Hindlimb muscle (tissue), 1 donor: ENCODE measurements around the gene TUBA8. TPM values are rescaled to one million over a fixed set of nuclear protein-coding genes. Genes with fewer than 3 reads are reported as not detected.
"Not testable (repeated sequence)": the region's sequence is repeated elsewhere in the genome, so short reads cannot be mapped to it uniquely, and the experiment has no call there.

ENCODE experiments used
- DNase-seq: peaks from one replicate; pipeline ENCODE4 v3.0.0-alpha.2; 2013
- polyA plus RNA-seq: library from polyadenylated mRNA; unstranded; fragments of 120-200 nt; gene quantifications from one replicate; pipeline ENCODE4 v1.2.1, GENCODE V29; 2013; ENCODE audit not compliant: insufficient read length

The TUBA8 gene
- polyA plus RNA-seq = 21.0 TPM

- DNase-seq = peak; percentile 33
Observed at GRCh38 chr22:18110194-18110953, at the start of gene TUBA8. Gene TUBA8 (plus strand): TSS chr22:18110809. CDS start chr22:18110866, 57 bp downstream.

DNA sequence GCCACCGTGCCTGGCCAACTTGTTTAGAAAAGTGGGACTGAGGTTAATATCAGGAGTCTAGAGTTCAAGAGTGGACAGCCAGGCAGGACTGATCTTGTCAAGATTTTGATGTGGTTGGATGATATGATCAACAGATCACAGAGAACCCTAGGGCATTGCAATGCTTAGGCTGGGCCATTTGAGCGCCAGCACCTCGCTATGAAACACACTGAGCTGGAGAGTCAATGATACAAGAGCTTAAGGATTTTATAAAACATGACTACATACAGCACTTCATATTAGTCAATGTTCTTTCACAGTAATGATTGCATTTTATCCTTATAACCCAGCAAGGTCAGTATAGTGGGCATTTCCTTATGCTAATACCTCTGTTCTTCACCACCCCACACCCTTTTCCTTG, 48.2 kb upstream of the TUBA8 start:
- no peak for DNase-seq

- no peak for DNase-seq
Observed at GRCh38 chr22:18063306-18063705, 47.3 kb upstream of the TUBA8 start.

GRCh38 chr22:18063715-18064114, 46.9 kb upstream of the TUBA8 start:
- peak; percentile 26 for DNase-seq

GRCh38 chr22:18064636-18065035, 46.0 kb upstream of the TUBA8 start:
- DNase-seq = no peak

DNA sequence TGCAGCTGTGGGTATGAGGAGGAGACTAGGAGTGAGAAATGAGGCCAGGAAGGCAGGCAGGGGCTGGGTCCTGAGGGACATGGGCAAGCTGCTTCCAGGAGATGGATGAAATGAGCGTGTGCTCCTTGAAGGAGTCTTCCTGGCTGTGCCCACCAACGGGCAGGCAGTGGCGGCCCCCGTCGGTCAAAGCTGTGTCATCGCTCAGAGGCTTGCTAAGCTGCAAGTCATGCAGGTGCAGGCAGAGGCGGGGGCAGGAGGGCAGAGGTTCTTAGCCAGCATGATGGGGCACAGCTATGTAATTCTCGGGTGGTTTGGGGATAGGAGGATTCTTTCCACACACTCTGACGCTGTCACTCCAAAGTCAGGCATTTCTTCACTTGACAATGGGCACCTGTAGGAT, 45.4 kb upstream of the TUBA8 start:
- DNase-seq = no peak

DNA sequence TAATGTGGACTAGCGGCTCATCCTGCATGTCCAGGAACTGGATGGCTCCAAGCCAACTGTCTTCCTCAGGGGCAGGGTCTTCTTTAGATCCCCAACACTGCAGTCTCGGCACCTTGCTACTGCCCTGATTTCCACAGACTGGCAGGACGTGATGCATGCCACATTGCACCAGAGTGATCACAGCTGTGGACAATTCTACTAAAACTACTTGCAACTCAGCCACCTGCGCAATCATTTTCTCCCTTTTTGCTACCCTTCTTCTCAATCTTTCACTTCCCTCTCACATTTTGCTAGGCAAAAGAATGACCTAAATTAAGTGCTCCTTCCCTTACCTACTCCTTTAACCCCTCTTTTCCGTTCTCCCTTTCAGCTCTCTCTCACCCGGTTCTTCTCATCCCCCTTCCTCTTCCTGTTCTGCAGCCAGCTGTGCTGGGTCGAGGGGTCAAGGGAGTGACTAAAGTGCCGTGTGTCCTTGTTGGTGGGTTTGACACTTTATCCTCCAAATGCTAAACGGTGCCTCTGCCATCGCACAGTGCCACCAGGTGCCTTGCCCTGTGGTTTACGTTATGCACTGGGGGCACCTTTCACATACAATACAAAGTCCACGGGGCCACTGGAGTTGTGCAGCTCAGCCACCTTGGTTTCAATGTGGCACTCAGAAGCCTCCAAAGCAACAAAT, 44.3 kb upstream of the TUBA8 start:
- DNase-seq = no peak

DNA sequence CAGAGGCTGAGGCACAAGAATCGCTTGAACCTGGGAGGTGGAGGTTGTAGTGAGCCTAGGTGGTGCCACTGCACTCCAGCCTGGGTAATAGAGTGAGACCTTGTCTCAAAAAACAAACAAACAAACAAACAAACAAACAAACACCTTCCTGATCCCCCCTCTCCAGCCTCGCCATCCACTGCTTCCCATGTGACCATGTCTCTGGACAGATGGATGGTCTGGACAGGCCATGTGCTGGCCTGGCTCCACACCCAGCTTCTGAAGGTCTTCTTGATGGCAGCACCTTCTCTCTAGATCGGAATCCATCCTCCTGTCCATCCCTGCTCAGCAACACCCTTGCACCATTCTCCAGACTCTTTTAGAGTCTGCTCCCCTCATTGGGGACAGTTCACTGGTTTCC, 43.5 kb upstream of the TUBA8 start:
- DNase-seq = no peak

- DNase-seq = no peak
Observed at GRCh38 chr22:18067548-18068341, 42.9 kb upstream of the TUBA8 start.

DNA sequence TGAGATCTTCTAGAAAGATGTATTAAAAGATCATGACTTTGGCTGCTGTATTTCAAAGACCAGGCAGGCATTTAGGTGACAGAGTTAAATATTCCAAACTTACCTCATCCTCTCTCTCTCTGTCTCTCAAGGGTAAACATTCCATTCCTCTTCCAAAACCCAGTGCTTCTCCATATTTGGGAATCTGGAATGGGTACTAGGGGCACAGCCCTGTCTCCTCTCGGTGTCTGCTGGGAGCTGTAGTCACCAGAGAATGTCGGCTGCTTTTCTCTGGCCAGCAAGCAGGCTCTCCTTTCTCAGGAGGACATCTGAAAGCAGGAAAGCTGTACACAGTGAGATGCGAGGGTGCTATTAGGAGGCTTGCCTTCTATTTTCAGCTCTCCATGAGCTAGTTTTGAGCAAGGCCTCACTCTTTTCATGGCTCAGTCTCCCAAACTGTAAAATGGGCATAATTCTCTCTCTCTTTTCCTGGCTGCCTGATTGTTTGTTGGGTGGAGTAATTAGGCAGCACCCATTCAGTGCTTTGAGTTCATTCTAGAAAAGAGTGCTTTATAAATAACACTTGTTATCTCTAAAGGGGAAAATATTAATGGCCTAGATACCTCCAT, 42.1 kb upstream of the TUBA8 start:
- DNase-seq = no peak

GRCh38 chr22:18069041-18069440, 41.6 kb upstream of the TUBA8 start:
- DNase-seq = no peak

- DNase-seq = no peak
Observed at GRCh38 chr22:18070041-18070440, 40.6 kb upstream of the TUBA8 start.

DNA sequence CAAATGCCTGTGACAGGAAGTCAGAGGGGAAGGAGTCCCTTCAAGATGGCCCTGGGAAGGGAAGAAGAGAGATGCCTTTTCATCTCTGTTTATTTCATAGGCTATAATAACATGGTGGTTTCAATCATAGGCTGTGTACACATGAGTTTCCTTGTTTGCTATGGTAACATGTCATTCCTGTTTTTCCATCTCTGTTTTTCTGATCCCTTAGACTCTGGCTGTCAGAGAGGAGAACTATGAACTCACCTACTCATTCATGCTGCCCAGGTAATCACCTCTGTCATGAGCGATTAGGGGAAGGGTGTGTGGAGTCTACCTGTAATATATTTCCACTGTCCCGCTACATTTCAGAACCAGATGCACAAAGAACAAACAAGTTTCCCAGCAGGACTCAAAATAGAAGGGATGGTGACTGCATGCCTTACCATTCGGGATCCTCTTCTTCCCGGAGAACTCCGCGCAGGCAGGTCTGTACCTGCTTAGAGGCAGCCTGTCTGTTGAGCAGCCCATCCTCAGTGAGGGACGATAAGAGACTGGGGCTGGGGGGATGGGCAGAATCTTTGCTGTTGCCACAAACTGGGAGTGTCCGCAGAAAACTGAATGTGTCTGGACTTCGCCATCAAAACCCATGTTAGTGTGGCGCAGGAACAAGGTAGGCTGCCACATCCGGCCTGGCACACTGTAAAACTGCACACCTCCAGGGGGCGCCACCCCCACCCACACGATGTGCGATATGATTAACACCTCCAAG, 39.9 kb upstream of the TUBA8 start:
- no peak for DNase-seq

DNA sequence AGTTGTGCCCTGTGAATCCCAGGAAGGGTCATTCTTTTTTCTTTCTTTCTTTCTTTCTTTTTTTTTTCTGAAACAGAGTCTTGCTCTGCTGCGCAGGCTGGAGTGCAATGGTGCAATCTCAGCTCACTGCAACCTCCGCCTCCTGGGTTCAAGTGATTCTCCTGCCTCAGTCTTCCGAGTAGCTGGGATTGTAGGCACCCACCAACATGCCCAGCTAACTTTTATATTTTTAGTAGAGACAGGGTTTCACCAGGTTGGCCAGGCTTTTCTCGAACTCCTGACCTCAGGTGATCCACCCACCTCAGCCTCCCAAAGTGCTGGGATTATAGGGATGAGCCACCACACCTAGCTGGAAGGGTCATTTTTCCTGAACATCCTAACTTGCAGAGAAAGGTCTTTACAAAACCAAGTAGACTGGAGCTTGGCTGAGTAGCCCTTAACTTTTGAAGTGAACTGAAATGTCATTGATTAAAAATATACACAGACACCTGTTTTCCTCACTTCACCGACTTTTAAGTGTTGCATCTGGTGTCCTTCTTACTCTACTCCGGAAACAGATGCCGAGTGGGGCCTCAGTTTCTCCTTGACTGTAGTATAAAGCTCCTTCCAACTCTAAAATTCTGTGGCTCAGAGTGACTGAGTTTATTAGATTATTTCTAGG, 39.2 kb upstream of the TUBA8 start:
- DNase-seq = not testable (repeated sequence)

DNA sequence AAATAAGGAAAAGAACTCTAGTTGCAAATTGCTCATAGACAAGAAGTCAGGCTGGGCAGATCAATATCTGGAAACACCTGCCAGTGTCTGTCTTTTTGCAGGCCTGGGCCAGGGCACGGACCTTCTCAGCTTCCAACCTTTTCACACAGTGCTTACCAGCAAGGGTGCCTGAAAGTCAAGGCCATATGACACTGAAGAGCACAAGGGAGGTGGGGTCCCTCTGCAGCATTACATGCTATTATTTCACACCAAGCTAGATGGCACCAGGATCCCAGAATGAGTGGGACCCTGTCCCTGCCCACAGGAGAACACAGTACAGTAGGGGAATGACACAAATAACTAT, 38.7 kb upstream of the TUBA8 start:
- no peak for DNase-seq

DNA sequence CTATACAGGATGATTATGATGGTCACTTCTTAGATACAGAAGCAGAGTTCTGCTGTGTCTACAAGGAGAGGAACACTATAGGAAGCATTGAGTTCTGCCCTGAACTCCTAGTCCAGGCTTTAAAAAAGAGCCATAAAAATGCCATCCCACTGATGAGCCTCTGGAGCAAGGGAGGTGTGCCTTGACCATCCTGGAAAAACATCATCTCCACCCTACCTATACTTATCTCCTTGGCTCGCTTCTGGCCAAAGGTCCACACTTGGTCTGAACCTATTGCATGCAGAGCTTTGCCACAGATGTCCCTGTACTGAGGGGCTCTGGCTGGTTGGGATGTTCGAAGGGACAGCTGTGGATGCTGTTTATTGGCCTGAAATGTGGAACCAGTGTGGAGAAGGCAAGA, 37.1 kb upstream of the TUBA8 start:
- no peak for DNase-seq

DNA sequence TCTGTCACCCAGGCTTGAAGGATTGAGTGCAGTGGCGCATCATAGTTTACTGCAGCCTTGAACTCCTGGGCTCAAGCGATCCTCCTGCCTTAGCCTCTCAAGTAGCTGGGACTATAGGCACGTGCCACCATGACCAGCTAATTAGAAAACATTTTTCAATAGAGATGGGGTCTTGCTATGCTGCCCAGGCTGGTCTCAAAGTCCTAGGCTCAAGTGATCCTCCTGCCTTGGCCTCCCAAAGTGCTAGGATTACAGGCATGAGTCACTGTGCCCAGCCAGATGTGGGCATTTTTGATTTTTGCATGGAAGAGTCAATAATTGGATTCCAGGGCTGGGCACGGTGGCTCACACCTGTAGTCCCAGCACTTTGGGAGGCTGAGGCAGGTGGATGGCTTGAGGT, 36.7 kb upstream of the TUBA8 start:
- DNase-seq = not testable (repeated sequence)

DNA sequence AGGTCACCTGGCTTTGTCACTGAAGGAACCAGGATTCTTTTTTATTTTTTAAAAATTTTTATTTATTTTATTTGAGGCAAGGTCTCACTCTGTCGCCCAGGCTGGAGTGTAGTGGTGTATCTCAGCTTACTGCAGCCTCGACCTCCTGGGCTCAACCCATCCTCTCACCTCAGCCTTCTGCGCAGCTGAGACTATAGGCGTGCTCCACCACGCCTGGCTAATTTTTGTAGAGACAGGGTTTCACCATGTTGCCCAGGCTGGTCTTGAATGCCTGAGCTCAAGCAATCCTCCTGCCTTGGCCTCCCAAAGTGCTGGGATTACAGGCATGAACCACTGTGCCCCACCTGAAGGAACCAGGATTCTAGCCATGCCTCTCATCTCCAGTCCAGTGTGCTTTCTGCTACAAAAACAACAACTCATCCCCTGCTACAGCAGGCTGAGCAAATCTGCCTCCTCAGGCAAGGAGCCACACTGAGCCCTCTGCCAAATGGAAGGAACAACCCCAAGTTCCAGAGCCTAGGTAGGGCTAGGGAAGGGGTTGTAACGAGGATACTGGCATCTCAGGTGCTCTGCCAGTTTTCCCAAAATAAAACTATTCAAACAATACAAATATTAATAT, 35.4 kb upstream of the TUBA8 start:
- no peak for DNase-seq

GRCh38 chr22:18075720-18076497, 34.7 kb upstream of the TUBA8 start:
- DNase-seq = peak; percentile 90

DNA sequence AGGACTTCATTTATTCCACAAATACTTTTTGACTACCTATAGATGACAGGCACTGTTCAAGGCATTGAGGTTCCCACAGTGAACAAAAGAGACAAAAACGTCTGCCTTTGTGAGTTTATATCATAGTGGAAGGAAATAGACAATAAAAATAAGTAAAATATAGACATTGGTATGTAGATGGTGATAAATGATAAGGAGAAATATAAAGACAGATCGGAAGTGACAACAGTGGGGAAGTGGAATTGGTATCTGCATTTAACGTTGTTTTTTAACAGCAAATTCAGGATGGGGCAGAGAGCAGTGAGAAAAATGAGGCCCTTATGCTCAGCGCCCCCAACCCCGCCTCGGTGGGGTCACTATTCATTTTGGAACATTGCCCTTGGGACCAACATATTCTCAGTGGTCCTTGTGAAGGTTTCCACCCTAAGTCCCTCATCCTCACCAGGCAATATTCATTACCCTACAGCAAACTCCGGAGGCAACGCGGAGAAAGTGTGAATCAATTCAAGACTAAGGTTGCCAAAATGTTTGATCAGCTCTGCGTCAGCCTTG, 33.4 kb upstream of the TUBA8 start:
- no peak for DNase-seq
